H1 (cell line): Measurements from ENCODE around the gene ZNF512B. TPM values are rescaled to one million over a fixed set of nuclear protein-coding genes. Genes with fewer than 3 reads are reported as not detected.
"Not testable (repeated sequence)": the region's sequence is repeated elsewhere in the genome, so short reads cannot be mapped to it uniquely, and the experiment has no call there.

Source experiments
- CTCF ChIA-PET: fragments of 300-600 bp; sonication (Branson Sonifier 250); formaldehyde crosslinking; loops from one replicate; lab custom pipeline; 2021; ENCODE audit not compliant: partially characterized antibody; lab: Charles Lee
- POLR2A ChIA-PET: fragments of 300-600 bp; sonication (Branson Sonifier 250); formaldehyde crosslinking; loops from one replicate; lab custom pipeline; 2021; ENCODE audit warnings: inconsistent platforms; ENCODE audit not compliant: partially characterized antibody; lab: Charles Lee
- DNase-seq, 2 experiments: peaks; one replicate each; pipeline versions ENCODE4 v3.0.0 to v3.0.0-alpha.2; 2010 to 2022; ENCODE audit warnings: low spot score in 2 of 2, low read depth in 1 of 2, mixed read lengths in 1 of 2
- FAIRE-seq: peaks from 2 replicates; lab custom pipeline; 2011; peaks lifted over from hg19 to GRCh38; lab: Jason Lieb, UNC
- H2AFZ ChIP-seq: 2 replicates; pipeline ENCODE4 v1.8.1; 2012; ENCODE audit warnings: low read length, inconsistent platforms
- H2AK5ac ChIP-seq: 2 replicates; pipeline ENCODE4 v1.6.1; 2013; ENCODE audit warnings: low read depth, low read length
- H2BK120ac ChIP-seq: replicated peaks from 2 replicates; pipeline ENCODE3; 2013; ENCODE audit warnings: low read depth, low read length, inconsistent platforms
- H2BK12ac ChIP-seq: 2 replicates; pipeline ENCODE4 v1.6.1; 2013; ENCODE audit warnings: low read depth, low read length
- H2BK15ac ChIP-seq: 2 replicates; pipeline ENCODE4 v1.6.1; 2013; ENCODE audit warnings: low read length
- H2BK20ac ChIP-seq: 2 replicates; pipeline ENCODE4 v1.6.1; 2013; ENCODE audit warnings: low read length
- H2BK5ac ChIP-seq: 2 replicates; pipeline ENCODE4 v1.6.1; 2013; ENCODE audit warnings: low read depth, low read length
- H3K14ac ChIP-seq: 2 replicates; pipeline ENCODE4 v1.6.1; 2013; ENCODE audit warnings: inconsistent platforms; ENCODE audit not compliant: insufficient read length
- H3K18ac ChIP-seq: 2 replicates; pipeline ENCODE4 v1.6.1; 2013; ENCODE audit warnings: low read length; ENCODE audit errors: extremely low read depth
- H3K23ac ChIP-seq: 2 replicates; pipeline ENCODE4 v1.6.1; 2013; ENCODE audit warnings: inconsistent platforms; ENCODE audit not compliant: insufficient read length
- H3K23me2 ChIP-seq: 2 replicates; pipeline ENCODE4 v1.6.1; 2013; ENCODE audit warnings: low read depth, low read length
- H3K27ac ChIP-seq: 2 replicates; pipeline ENCODE4 v1.6.1; 2011; ENCODE audit warnings: low read depth, low read length, inconsistent platforms
- H3K27me3 ChIP-seq, 4 experiments: replicated peaks in 1 of 4; 1 replicate in 1 of 4; 2 replicates in 3 of 4; pipeline versions ENCODE4 v1.6.1 to v1.8.1; 2011 to 2013; ENCODE audit warnings: low read length in 3 of 4, mild to moderate bottlenecking in 3 of 4, inconsistent platforms in 2 of 4, mixed read lengths in 2 of 4, moderate library complexity in 1 of 4; ENCODE audit not compliant: control insufficient read depth in 3 of 4, insufficient read depth in 3 of 4; ENCODE audit errors: extremely low read depth in 1 of 4
- H3K36me3 ChIP-seq, 4 experiments: 2 replicates each; pipeline versions ENCODE4 v1.6.1 to v1.8.1; 2011 to 2013; ENCODE audit warnings: mild to moderate bottlenecking in 4 of 4, low read length in 3 of 4, moderate library complexity in 2 of 4, control low read depth in 1 of 4, inconsistent platforms in 1 of 4; ENCODE audit not compliant: insufficient read depth in 4 of 4, control insufficient read depth in 2 of 4
- H3K4ac ChIP-seq: replicated peaks from 2 replicates; pipeline ENCODE3; 2013; ENCODE audit warnings: low read length, low read depth, mixed read lengths, inconsistent platforms; ENCODE audit not compliant: insufficient read length
- H3K4me1 ChIP-seq, 4 experiments: replicated peaks in 1 of 4; 1 replicate in 1 of 4; 2 replicates in 3 of 4; pipeline versions ENCODE4 v1.6.1 to v1.8.1; 2011 to 2013; ENCODE audit warnings: low read length in 3 of 4, inconsistent platforms in 2 of 4, mixed read lengths in 1 of 4; ENCODE audit not compliant: insufficient read depth in 4 of 4, control insufficient read depth in 3 of 4
- H3K4me2 ChIP-seq, 2 experiments: 2 replicates each; pipeline versions ENCODE4 v1.6.1 to v1.8.1; 2011 to 2013; ENCODE audit warnings: low read depth in 2 of 2, low read length in 2 of 2, control low read depth in 1 of 2, inconsistent platforms in 1 of 2, mild to moderate bottlenecking in 1 of 2; ENCODE audit not compliant: insufficient read depth in 1 of 2
- H3K4me3 ChIP-seq, 4 experiments: fragments of 200-600, 300-600 bp in 1 of 4; sonication (generic), shearing (Covaris generic), sonication (Bioruptor Twin) in 1 of 4; 2 replicates each; pipeline versions ENCODE4 v1.5.1 to v1.8.1; 2011 to 2016; ENCODE audit warnings: low read length in 4 of 4, low read depth in 3 of 4, control low read depth in 2 of 4, inconsistent platforms in 2 of 4, mild to moderate bottlenecking in 2 of 4, mixed read lengths in 1 of 4, moderate library complexity in 1 of 4; ENCODE audit not compliant: insufficient read depth in 2 of 4; ENCODE audit errors: extremely low read depth in 1 of 4
- H3K56ac ChIP-seq: replicated peaks from 2 replicates; pipeline ENCODE3; 2013; ENCODE audit warnings: low read depth, mild to moderate bottlenecking, mixed read lengths, low read length, inconsistent platforms; ENCODE audit not compliant: insufficient read length
- H3K79me1 ChIP-seq: 2 replicates; pipeline ENCODE4 v1.6.1; 2013; ENCODE audit warnings: low read depth, low read length, control low read depth
- H3K79me2 ChIP-seq, 2 experiments: 2 replicates each; pipeline versions ENCODE4 v1.6.1 to v1.8.1; 2012 to 2013; ENCODE audit warnings: low read length in 2 of 2, mild to moderate bottlenecking in 2 of 2, inconsistent platforms in 1 of 2; ENCODE audit not compliant: insufficient read depth in 2 of 2, control insufficient read depth in 1 of 2
- H3K9ac ChIP-seq, 4 experiments: replicated peaks in 1 of 4; 1 replicate in 1 of 4; 2 replicates in 3 of 4; pipeline versions ENCODE4 v1.6.1 to v1.8.1; 2011 to 2013; ENCODE audit warnings: low read depth in 3 of 4, low read length in 3 of 4, control low read depth in 2 of 4, mild to moderate bottlenecking in 2 of 4, moderate library complexity in 2 of 4, inconsistent platforms in 1 of 4; ENCODE audit errors: extremely low read depth in 1 of 4
- H3K9me3 ChIP-seq, 2 experiments: 2 replicates each; pipeline versions ENCODE4 v1.6.1 to v1.8.1; 2012 to 2013; ENCODE audit warnings: mild to moderate bottlenecking in 2 of 2, moderate library complexity in 2 of 2, control low read depth in 1 of 2, inconsistent platforms in 1 of 2, low read depth in 1 of 2, low read length in 1 of 2, mixed read lengths in 1 of 2; ENCODE audit not compliant: insufficient read depth in 2 of 2
- H4K20me1 ChIP-seq, 2 experiments: replicated peaks in 1 of 2; 2 replicates each; pipeline versions ENCODE3 to v1.8.1; 2011 to 2013; ENCODE audit warnings: inconsistent platforms in 2 of 2, low read length in 2 of 2, mild to moderate bottlenecking in 1 of 2; ENCODE audit not compliant: insufficient read depth in 2 of 2, control insufficient read depth in 1 of 2
- H4K5ac ChIP-seq: 2 replicates; pipeline ENCODE4 v1.6.1; 2013; ENCODE audit warnings: low read length, low read depth, mixed read lengths, inconsistent platforms; ENCODE audit not compliant: insufficient read length
- H4K8ac ChIP-seq: 2 replicates; pipeline ENCODE4 v1.8.0; 2013; ENCODE audit warnings: mild to moderate bottlenecking, moderate library complexity, low read length, inconsistent platforms; ENCODE audit not compliant: insufficient read depth; ENCODE audit errors: extremely low read depth
- H4K91ac ChIP-seq: replicated peaks from 2 replicates; pipeline ENCODE3; 2013; ENCODE audit warnings: low read length, mixed read lengths, inconsistent platforms; ENCODE audit not compliant: insufficient read length
- WGBS, 2 experiments: shearing (Covaris generic) in 1 of 2; methylation state at CpG; one replicate each; pipeline versions ENCODE4 v1.1.6 to v1.1.7; 2013 to 2015; ENCODE audit warnings: low lambda C conversion rate in 2 of 2, mixed read lengths in 2 of 2, inconsistent platforms in 1 of 2, low coverage in 1 of 2, missing lambda C conversion rate in 1 of 2; ENCODE audit not compliant: insufficient replicate concordance in 2 of 2, insufficient coverage in 1 of 2, insufficient read length in 1 of 2; ENCODE audit errors: extremely low coverage in 1 of 2, missing lambda C conversion rate in 1 of 2; 5-methylcytosine and 5-hydroxymethylcytosine counted together
- polyA plus RNA-seq, 7 experiments: library from polyadenylated mRNA; depleted of rRNA in 3 of 7; stranded (reverse) in 5 of 7; unstranded in 2 of 7; fragments of >200 nt in 5 of 7; fragments of 200-250 nt in 2 of 7; gene quantifications; 1 replicate in 5 of 7; 2 replicates in 1 of 7; 4 replicates in 1 of 7; pipeline versions ENCODE4 v1.2.1 to v1.2.3, GENCODE V29; 2011 to 2013; ENCODE audit warnings: missing spikeins in 2 of 7, mixed read lengths in 2 of 7
- total RNA-seq: library from RNA; stranded (reverse); fragmentation: NEBNext Ultra II Directional; extraction: Animal tissue kit (Norgen Biotek cat#: 25700); gene quantifications from 2 replicates; pipeline ENCODE4 v1.2.1, GENCODE V29; 2021

Gene ZNF512B
- total and polyA plus RNA-seq, 2 of the 8 experiments (the other 6 are each of a cell fraction or from before 2014, with no cell fraction given), result 7.3 to 26.6 TPM

- not testable (repeated sequence) for H3K23ac ChIP-seq, H3K18ac ChIP-seq, H4K5ac ChIP-seq, H3K56ac ChIP-seq, H3K4me3 ChIP-seq, H3K4ac ChIP-seq, H3K4me2 ChIP-seq, H2BK15ac ChIP-seq, H2AFZ ChIP-seq, H3K27me3 ChIP-seq, H2BK5ac ChIP-seq, H3K9ac ChIP-seq, H4K8ac ChIP-seq, H3K79me1 ChIP-seq, H2BK120ac ChIP-seq, H2AK5ac ChIP-seq, H2BK20ac ChIP-seq, H3K14ac ChIP-seq, DNase-seq, H3K27ac ChIP-seq, FAIRE-seq, H3K79me2 ChIP-seq, H4K20me1 ChIP-seq
- Histone ChIP-seq H3K36me3 (peaks cover 2 to 15% (median 10%) of the 10 kb centered on the region in 4 experiments; a peak in 7 of 8 replicates), H3K9me3 (peaks cover 16 to 18% of the 10 kb centered on the region in 2 experiments), H4K91ac (peak overlapping the region; percentile 44), H2BK12ac (0 out of 2 replicates have a peak overlapping the region, but pooled peaks have one; percentile 33), H3K23me2 (peaks cover 12% of the 10 kb centered on the region; the same call in 1 of the 2 replicates), H3K4me1 (peaks cover 0 to 13% (median 7%) of the 10 kb centered on the region in 4 experiments; a peak in 6 of 7 replicates)
- WGBS, 2 experiments, result 94% methylated on average over 10 of the region's 10 CpGs; no CpG with 5 or more reads in 1 of the 2 experiments
- POLR2A ChIA-PET, result interaction anchor here (0.9 kb wide), 1 partner anchor 279 kb away, joined by 3 read pairs; no protein-coding TSS in a partner anchor
- CTCF ChIA-PET, result interaction anchor here (0.7 to 5.0 kb wide), 6 partner anchors 31 to 450 kb away, joined by 3 to 58 read pairs (median 4); no protein-coding TSS in a partner anchor
Measured at GRCh38 chr20:63971960-63972311, 2.2 kb upstream of the ZNF512B start.
